Keratinocyte (primary cell): ENCODE measurements around the gene WBP4.

Experiments used
- EZH2 ChIP-seq: IDR thresholded peaks from one replicate; pipeline ENCODE4 v1.6.1; 2012; ENCODE audit warnings: inconsistent platforms, mild to moderate bottlenecking, low read length, moderate library complexity
- TF ChIP-seq, protein P1 (sequence below), 3 experiments: IDR thresholded peaks in 1 of 3; conservative IDR thresholded peaks in 1 of 3; optimal IDR thresholded peaks in 1 of 3; 2 replicates in 2 of 3; 3 replicates in 1 of 3; pipeline versions ENCODE3 to v1.5.1; 2011; ENCODE audit warnings: low read length in 3 of 3, mild to moderate bottlenecking in 3 of 3, moderate library complexity in 2 of 3, control low read depth in 1 of 3, inconsistent platforms in 1 of 3; ENCODE audit not compliant: insufficient read depth in 2 of 3; ENCODE audit errors: extremely low read depth in 1 of 3

DNA sequence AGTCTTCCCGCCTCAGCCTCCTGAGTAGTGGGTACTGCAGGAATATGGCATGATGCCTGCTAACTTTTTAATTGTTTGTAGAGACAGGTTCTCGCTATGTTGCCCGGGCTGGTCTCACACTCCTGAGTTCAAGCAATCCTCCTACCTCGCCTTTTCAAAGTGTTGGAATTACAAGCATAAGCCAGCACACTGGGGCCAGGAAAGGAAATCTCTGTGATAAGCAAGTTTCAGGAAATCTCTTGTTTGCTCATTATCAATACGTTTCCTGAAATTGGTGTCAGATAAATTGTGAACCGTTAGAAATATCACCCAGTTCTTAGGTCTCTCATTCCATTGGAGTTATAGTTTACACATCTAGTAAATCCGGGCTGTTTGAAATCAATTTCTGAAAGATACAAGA, 14.2 kb downstream of the WBP4 start:
- no peak for TF ChIP-seq EZH2
- TF ChIP-seq, protein P1, sequence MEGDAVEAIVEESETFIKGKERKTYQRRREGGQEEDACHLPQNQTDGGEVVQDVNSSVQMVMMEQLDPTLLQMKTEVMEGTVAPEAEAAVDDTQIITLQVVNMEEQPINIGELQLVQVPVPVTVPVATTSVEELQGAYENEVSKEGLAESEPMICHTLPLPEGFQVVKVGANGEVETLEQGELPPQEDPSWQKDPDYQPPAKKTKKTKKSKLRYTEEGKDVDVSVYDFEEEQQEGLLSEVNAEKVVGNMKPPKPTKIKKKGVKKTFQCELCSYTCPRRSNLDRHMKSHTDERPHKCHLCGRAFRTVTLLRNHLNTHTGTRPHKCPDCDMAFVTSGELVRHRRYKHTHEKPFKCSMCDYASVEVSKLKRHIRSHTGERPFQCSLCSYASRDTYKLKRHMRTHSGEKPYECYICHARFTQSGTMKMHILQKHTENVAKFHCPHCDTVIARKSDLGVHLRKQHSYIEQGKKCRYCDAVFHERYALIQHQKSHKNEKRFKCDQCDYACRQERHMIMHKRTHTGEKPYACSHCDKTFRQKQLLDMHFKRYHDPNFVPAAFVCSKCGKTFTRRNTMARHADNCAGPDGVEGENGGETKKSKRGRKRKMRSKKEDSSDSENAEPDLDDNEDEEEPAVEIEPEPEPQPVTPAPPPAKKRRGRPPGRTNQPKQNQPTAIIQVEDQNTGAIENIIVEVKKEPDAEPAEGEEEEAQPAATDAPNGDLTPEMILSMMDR (optimal IDR thresholded peaks at IDR 0.05 in 1 of 3, IDR thresholded peaks at IDR 0.05 in 1 of 3, conservative IDR thresholded peaks at IDR 0.05 in 1 of 3; ENCODE audit: extremely low read depth in 1 of 3, insufficient read depth in 2 of 3, low read length in 3 of 3), result no peak
